A549 (cell line): ENCODE measurements around the gene ZNF91.

ENCODE experiments used
- CEBPB ChIP-seq, 2 experiments: fragments of >200 bp in 1 of 2; sonication (Bioruptor Twin) in 1 of 2; formaldehyde crosslinking in 1 of 2; IDR thresholded peaks; 2 replicates each; pipeline ENCODE4 v1.6.1; 2012 to 2016
- CHD2 ChIP-seq: fragments of 150-350 bp; IDR thresholded peaks from 2 replicates; pipeline ENCODE4 v1.6.1; 2014; ENCODE audit warnings: low read length; ENCODE audit not compliant: partially characterized antibody
- EP300 ChIP-seq, 2 experiments: fragments of >200 bp; sonication (Bioruptor Twin); formaldehyde crosslinking; IDR thresholded peaks; 2 replicates in 1 of 2; 3 replicates in 1 of 2; pipeline ENCODE4 v1.6.1; 2016 to 2017
- KDM1A ChIP-seq: fragments of 200-600 bp; sonication (generic); IDR thresholded peaks from 2 replicates; pipeline ENCODE4 v1.6.1; 2016; ENCODE audit warnings: low read depth, mild to moderate bottlenecking
- NFE2L2 ChIP-seq: fragments of 150-350 bp; conservative IDR thresholded peaks from 2 replicates; pipeline ENCODE4 v1.6.1; 2014; ENCODE audit warnings: low read length
- PHF8 ChIP-seq: fragments of 200-600 bp; sonication (generic); IDR thresholded peaks from 2 replicates; pipeline ENCODE4 v1.6.1; 2016; ENCODE audit warnings: low read depth, mild to moderate bottlenecking, antibody characterized with exemption, moderate library complexity, borderline replicate concordance
- POLR2A ChIP-seq: IDR thresholded peaks from 2 replicates; pipeline ENCODE4 v1.6.1; 2012; ENCODE audit warnings: mild to moderate bottlenecking, low read length
- POLR2AphosphoS2 ChIP-seq: conservative IDR thresholded peaks from 2 replicates; pipeline ENCODE4 v1.6.1; 2012; ENCODE audit warnings: low read length, improper control_type of control experiment, inconsistent platforms
- TF ChIP-seq, protein P1 (sequence below): fragments of >200 bp; sonication (Bioruptor Twin); formaldehyde crosslinking; IDR thresholded peaks from 3 replicates; pipeline ENCODE4 v1.5.1; 2016
- TF ChIP-seq, protein P2 (sequence below): IDR thresholded peaks from 2 replicates; pipeline ENCODE4 v1.6.1; 2012; ENCODE audit warnings: low read depth, borderline replicate concordance

DNA sequence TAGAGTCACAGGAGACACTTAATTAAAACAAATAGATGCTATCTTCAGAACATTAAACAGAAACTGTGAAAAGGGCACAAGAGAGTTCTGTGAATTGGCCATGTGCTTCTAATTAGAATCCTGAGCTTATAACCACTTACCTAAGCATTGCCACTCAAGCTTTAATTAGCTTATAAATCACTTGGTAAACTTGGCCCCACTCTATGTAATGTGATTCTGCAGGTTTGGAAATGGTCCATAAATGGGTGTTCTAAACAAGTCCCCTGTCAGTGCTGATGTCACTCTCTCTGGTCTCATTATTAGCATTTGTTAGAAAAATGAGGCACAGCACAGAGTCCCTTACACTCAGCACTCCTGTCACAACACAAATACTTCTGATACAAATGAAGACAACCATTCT is 18.0 kb downstream of the ZNF91 start:
- TF ChIP-seq, protein P1, sequence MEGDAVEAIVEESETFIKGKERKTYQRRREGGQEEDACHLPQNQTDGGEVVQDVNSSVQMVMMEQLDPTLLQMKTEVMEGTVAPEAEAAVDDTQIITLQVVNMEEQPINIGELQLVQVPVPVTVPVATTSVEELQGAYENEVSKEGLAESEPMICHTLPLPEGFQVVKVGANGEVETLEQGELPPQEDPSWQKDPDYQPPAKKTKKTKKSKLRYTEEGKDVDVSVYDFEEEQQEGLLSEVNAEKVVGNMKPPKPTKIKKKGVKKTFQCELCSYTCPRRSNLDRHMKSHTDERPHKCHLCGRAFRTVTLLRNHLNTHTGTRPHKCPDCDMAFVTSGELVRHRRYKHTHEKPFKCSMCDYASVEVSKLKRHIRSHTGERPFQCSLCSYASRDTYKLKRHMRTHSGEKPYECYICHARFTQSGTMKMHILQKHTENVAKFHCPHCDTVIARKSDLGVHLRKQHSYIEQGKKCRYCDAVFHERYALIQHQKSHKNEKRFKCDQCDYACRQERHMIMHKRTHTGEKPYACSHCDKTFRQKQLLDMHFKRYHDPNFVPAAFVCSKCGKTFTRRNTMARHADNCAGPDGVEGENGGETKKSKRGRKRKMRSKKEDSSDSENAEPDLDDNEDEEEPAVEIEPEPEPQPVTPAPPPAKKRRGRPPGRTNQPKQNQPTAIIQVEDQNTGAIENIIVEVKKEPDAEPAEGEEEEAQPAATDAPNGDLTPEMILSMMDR, result no peak
- TF ChIP-seq EP300 (IDR thresholded peaks at IDR 0.05), result no peak
- no peak for TF ChIP-seq POLR2A
- no peak for TF ChIP-seq CEBPB (IDR thresholded peaks at IDR 0.05)
- no peak for TF ChIP-seq POLR2AphosphoS2
- TF ChIP-seq KDM1A, result no peak
- no peak for TF ChIP-seq NFE2L2
- TF ChIP-seq PHF8, result no peak
- TF ChIP-seq, protein P2, sequence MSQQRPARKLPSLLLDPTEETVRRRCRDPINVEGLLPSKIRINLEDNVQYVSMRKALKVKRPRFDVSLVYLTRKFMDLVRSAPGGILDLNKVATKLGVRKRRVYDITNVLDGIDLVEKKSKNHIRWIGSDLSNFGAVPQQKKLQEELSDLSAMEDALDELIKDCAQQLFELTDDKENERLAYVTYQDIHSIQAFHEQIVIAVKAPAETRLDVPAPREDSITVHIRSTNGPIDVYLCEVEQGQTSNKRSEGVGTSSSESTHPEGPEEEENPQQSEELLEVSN, result no peak
- no peak for TF ChIP-seq CHD2
